Measurements from ENCODE around the gene MAFF.

MAFF gene

GRCh38 chr22:38246046-38246658, 44.4 kb downstream of the MAFF start:
- H3K27me3 ChIP-seq (ENCODE audit: insufficient read depth, poor library complexity, severe bottlenecking), result no peaks in the 10 kb centered on the region
- DNase-seq (ENCODE audit: low read depth in 1 of 2, low spot score in 1 of 2), result no peak
- H3K27ac ChIP-seq (replicated peaks), result no peak overlapping the region
- H3K4me3 ChIP-seq (replicated peaks; ENCODE audit: insufficient read depth, low read length), result no peak overlapping the region
- TF ChIP-seq CTCF (IDR thresholded peaks at IDR 0.05; ENCODE audit: insufficient read depth, low read length) (no peak), SPI1 (IDR thresholded peaks at IDR 0.05; ENCODE audit: borderline replicate concordance, low read depth) (no peak)

- Histone ChIP-seq H3K27me3 (ENCODE audit: insufficient read depth, poor library complexity, severe bottlenecking) (no peaks in the 10 kb centered on the region), H3K4me3 (replicated peaks; ENCODE audit: insufficient read depth, low read length) (no peak overlapping the region), H3K27ac (replicated peaks) (no peak overlapping the region)
- no peak for DNase-seq (ENCODE audit: low read depth in 1 of 2, low spot score in 1 of 2)
- no peak for TF ChIP-seq SPI1 (IDR thresholded peaks at IDR 0.05; ENCODE audit: borderline replicate concordance, low read depth)
- TF ChIP-seq REST (IDR thresholded peaks at IDR 0.05; ENCODE audit: insufficient replicate concordance, low read depth), result no peak
- no peak for TF ChIP-seq CTCF (IDR thresholded peaks at IDR 0.05; ENCODE audit: insufficient read depth, low read length)
- TF ChIP-seq GABPA (IDR thresholded peaks at IDR 0.05; ENCODE audit: low read depth), result no peak
- TF ChIP-seq POLR2AphosphoS5 (IDR thresholded peaks at IDR 0.05; ENCODE audit: low read depth), result no peak
These were observed 44.9 kb downstream of the MAFF start for GRCh38 chr22:38246692-38247091.

- no peak for DNase-seq (ENCODE audit: low read depth in 1 of 2, low spot score in 1 of 2)
- TF ChIP-seq REST (IDR thresholded peaks at IDR 0.05; ENCODE audit: insufficient replicate concordance, low read depth) (no peak), SPI1 (IDR thresholded peaks at IDR 0.05; ENCODE audit: borderline replicate concordance, low read depth) (no peak), CTCF (IDR thresholded peaks at IDR 0.05; ENCODE audit: insufficient read depth, low read length) (no peak), POLR2AphosphoS5 (IDR thresholded peaks at IDR 0.05; ENCODE audit: low read depth) (no peak), GABPA (IDR thresholded peaks at IDR 0.05; ENCODE audit: low read depth) (no peak)
- Histone ChIP-seq H3K27me3 (ENCODE audit: insufficient read depth, poor library complexity, severe bottlenecking) (no peaks in the 10 kb centered on the region), H3K4me3 (replicated peaks; ENCODE audit: insufficient read depth, low read length) (no peak overlapping the region), H3K27ac (replicated peaks) (no peak overlapping the region)
These were observed 45.9 kb downstream of the MAFF start for GRCh38 chr22:38247713-38248112.

- Histone ChIP-seq H3K27ac (replicated peaks) (no peak overlapping the region), H3K27me3 (ENCODE audit: insufficient read depth, poor library complexity, severe bottlenecking) (no peaks in the 10 kb centered on the region), H3K4me3 (replicated peaks; ENCODE audit: insufficient read depth, low read length) (no peak overlapping the region)
- no peak for DNase-seq (ENCODE audit: low read depth in 1 of 2, low spot score in 1 of 2)
- TF ChIP-seq CTCF (IDR thresholded peaks at IDR 0.05; ENCODE audit: insufficient read depth, low read length), result no peak
- TF ChIP-seq POLR2AphosphoS5 (IDR thresholded peaks at IDR 0.05; ENCODE audit: low read depth), result no peak
- no peak for TF ChIP-seq GABPA (IDR thresholded peaks at IDR 0.05; ENCODE audit: low read depth)
- TF ChIP-seq REST (IDR thresholded peaks at IDR 0.05; ENCODE audit: insufficient replicate concordance, low read depth), result no peak
- TF ChIP-seq SPI1 (IDR thresholded peaks at IDR 0.05; ENCODE audit: borderline replicate concordance, low read depth), result no peak
These were observed 46.5 kb downstream of the MAFF start for GRCh38 chr22:38248280-38248679.
